Pons (tissue), 1 donor: ENCODE data around the gene ZGPAT.
"Not testable (repeated sequence)": the region's sequence is repeated elsewhere in the genome, so short reads cannot be mapped to it uniquely, and the experiment has no call there.

ENCODE experiments used
- DNase-seq: peaks from one replicate; pipeline ENCODE4 v3.0.0-alpha.2; 2016; ENCODE audit warnings: low spot score

ZGPAT gene

GRCh38 chr20:63765082-63765873 lies 57.4 kb downstream of the ZGPAT start:
- no peak for DNase-seq

DNA sequence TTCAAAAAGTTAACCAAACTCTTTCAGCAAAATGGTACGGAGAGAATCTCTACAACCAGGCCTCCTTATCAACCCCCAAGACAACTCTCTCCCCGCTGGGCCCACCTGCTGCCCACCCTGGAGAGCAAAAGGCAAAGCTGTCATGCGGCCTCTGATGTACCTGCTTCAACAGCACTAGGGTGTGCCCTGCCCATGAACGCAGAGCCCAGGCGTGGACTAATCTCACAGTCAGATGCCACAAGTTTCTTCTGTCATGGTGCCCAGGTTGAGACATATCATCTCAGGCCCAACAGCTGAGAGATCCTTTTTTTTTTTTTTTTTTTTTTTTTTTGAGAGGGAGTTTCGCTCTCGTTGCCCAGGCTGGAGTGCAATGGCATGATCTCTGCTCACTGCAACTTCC lies 58.1 kb downstream of the ZGPAT start:
- DNase-seq, result no peak

DNA sequence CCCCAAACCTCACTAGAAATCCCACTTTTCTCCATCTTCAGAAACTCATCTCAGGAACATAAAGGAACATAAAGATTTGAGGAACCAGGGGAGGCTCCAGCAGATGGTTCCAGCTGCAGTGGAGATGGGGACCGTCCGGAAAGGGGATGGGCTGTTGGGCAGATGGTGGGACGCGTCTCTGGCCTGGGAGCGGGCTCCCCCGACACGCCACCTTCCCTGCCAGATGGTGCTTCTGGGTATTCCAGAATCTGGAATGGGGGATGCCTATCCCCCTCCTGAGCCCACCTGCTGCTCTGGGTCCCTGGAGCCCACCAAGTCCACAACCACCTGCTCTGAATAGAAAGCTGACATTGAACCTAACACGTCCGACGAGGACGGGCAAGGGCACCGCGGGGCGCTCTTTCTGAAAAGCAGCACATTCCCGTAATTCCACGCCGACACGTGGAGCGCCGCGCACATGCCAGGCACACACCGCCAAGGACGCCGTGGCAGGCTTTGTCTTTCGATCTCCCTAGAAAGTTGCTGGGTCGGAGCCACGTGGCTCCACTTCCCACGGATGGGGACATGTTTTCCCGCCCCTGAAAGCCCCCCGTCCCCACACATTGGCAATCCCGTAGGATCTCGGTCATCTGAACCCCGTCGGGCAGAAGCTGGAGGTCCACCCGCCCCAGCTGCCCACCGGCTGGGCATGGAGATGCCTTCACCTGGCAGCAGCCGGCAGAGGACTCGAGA lies 59.0 kb downstream of the ZGPAT start:
- DNase-seq, result no peak

DNA sequence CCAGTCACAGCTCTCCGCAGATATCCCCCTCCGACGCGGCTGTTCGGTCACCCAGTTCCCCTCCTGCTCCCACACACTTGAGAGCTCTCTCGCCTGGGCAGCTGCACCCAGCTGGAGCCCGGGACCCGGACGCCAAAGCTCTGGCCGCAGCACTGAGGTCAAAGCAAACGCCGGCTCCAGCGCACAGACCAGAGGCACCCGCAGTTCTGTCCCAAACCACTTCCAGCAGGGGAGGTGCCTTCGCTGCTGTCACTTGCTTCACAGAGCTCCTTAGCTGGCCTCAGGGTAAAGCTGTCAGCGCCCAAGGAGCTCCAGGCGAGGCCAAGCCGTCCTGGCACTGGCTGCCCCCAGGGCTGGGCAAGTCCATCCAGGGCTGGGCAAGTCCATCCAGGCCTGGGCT lies 59.6 kb downstream of the ZGPAT start:
- DNase-seq, result no peak

GRCh38 chr20:63767886-63768285 lies 60.0 kb downstream of the ZGPAT start:
- no peak for DNase-seq

DNA sequence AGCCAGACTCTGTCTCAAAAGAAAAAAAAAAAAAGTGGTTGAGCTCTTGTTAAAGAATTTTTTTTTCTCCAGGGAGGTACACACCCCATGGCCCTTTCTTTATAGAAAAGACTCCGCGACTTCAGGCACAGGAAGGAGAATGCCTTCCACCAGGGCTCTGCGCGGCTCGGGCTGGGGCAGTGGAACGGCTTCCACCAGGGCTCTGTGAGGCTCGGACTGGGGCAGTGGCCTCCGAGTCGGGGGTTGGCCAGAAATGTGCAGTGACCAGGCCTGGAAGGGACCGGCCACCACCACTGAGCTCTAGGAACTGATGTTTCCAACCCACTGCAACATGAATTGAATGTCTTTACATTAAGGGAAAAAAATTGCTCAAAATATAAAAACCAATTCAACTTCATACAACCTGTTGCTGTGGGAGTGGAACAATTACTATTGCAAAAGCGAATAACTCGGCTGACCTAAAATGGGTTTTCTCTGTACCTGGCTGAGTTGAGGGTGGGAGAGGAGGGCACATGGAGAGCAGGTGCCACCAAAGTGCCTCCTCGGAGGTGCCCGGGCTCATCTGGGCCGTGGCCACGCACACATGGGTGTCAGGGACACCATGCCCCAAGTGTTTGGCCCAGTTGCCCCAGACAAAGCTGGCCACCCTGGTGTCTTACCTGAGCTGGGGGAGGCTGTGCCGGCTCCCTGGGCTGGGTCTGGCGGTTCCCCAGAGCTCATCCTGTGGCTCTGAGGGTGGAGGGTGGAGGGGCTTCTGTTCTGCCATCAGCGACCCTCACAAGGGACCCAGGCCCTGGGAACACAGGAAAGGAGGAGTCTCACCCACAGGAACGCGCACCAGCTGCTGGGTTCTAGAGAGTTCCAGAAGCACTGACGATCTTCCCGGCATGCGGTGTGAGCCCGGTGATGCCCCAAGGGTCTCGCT lies 61.0 kb downstream of the ZGPAT start:
- DNase-seq, result no peak

DNA sequence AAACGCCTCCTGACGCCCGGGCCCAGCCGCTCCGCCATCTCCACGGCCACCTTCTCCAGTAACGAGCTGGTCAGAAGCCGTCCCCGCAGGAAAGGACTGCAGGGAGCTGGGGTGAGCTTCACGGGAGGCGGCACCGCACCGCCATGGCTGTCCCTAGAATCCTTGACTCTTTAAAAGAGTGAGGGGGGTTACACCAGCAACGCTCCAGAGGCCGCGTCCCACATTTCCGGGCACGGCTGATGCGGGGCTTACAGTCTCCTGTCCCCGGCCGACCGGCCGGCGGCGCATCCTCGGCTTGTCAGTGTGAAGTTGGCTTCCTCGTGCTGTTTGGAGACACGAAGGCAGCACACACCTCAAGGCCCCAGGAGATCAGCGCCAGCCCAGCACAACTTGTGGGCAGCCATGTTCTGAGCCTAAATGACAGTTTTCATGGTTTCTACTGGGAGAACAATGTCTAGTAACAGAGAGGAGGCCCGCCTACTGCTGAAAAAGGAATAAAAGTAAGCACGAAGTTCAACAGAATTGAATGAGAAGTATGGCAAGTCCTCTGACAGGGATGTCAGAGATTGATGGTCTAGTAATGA lies 62.1 kb downstream of the ZGPAT start:
- DNase-seq, result no peak

GRCh38 chr20:63771046-63771707 lies 63.3 kb downstream of the ZGPAT start:
- DNase-seq, result no peak

GRCh38 chr20:63772781-63773518 lies 65.1 kb downstream of the ZGPAT start:
- no peak for DNase-seq

DNA sequence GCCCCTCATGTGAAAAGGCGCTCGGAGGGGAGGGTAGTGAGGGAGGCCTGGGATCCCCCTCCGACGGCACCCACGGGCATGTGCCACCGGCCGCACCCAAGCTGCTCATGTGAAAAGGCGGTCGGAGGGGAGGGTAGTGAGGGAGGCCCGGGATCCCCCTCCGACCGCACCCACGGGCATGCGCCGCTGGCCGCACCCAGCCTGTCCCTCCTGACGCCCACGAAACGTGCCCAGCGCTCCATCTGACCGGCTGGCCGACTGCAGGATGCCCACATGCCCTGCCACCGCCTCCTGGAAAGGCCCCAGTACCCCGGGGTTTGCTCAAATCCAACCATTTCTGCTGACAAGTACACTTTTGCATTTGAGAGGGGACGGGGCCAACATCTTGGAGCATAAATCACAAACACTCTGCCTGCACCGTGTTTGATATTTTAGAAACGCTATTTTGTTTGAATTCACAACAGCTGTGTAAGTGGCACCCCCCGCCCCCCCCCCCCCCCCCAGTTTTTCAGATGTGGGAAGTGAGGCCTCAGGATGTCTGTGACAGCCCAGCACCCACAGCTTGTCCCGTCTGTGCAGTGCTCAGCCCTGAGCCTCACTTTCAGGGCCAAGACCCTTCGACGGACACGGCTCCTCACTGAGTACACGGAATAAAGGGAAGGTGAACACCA lies 65.9 kb downstream of the ZGPAT start:
- no peak for DNase-seq

DNA sequence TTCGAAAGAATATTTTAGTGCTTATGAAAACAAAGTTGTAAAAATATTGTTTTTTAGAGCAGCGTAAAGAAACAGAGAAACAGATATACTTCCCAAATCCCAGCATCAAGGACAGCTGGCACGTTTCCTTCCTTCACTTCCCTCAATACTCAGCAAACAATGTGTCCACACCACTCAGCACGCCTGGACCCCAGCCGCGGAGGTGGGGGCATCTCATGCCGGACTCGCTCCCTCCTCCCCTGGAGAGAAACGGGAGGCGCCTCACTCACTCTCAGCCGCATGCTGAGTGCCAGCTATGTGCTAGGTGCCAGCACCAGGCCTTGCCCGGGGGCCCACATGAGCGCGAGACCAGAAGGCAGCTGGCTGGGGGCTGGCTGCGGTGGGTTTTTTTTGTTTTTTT lies 66.5 kb downstream of the ZGPAT start:
- no peak for DNase-seq

DNA sequence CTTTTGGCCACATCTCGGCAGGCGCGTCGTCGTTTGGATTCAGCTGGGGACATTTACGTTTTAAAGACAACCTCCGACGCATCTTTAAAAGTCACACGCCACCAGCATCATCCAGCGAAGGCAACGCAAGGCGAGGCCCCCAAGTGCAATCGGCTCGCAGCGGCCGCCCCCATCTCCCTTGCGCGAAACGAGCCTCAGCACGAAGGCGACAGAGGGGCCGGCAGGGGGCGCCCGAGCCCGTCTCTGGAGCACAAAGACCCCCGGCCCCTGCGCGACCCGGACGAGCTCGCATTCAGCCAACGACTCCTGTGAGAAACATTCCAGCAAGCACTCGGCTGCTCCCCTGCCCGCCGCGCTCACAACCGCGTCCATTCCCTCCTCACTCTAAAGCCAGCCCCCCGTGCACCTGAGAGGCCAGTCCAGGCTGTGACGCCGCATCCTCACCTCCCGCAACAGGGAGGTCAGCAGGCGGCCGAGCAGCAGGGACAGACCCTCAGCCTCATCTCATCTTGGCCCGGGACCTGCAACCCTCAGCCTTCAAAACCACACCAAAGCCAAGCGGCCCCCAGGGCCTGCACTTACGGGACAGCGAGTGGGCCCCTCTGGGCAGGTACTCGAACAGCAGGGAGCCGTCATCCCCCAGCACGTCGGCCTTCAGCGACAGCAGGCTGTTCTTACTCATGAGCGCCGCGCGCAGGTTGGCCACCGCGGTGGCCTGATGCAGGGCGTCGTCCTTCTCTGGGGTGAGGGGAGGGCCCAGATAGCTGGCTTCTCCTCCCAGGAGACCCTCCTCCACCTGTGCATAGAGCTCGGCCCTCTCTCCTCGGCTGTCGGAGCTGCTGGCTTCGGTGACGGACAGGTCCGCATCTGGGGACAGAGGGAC lies 67.5 kb downstream of the ZGPAT start:
- DNase-seq, result no peak

DNA sequence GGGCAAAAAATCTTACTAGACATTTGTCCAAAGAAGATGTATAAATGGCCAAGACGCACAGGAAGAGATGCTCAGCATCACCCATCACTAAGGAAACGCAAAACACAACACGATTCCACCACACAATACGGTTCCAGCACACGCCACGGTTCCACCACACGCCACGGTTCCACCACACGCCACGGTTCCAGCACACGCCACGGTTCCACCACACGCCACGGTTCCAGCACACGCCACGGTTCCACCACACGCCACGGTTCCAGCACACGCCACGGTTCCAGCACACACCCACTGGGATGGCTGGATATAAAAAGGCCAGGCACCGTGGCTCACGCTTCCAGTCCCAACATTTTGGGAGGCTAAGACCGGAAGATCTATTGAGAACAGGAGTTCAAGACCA lies 69.0 kb downstream of the ZGPAT start:
- DNase-seq, result not testable (repeated sequence)

GRCh38 chr20:63777614-63778013 lies 69.8 kb downstream of the ZGPAT start:
- no peak for DNase-seq

- no peak for DNase-seq
These were observed 70.4 kb downstream of the ZGPAT start for GRCh38 chr20:63778034-63778752.

- DNase-seq, result no peak
These were observed 71.0 kb downstream of the ZGPAT start for GRCh38 chr20:63778857-63779256.

DNA sequence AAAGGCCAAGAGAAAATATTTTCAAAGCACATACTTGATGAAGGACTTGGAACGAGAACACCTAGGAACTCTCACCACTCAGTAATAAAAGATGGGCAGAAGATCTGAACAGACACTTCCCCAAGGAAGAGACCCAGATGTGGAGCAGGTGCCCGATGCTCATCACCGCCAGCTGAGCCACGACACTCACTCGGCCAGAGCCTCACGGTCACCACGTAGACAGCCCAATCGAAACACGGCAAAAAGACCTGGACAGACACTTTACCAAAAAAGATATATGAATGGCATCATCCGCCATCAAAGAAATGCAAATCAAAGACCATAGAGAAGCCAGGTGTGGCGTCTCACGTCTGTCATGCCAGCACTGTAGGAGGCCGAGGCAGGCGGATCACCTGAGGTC lies 73.3 kb downstream of the ZGPAT start:
- no peak for DNase-seq

GRCh38 chr20:63782051-63782471 lies 74.2 kb downstream of the ZGPAT start:
- no peak for DNase-seq
